Endothelial cell (in vitro differentiated cells): ENCODE results near the gene GOLGA8N. TPM values are rescaled to one million over a fixed set of nuclear protein-coding genes. Genes with fewer than 3 reads are reported as not detected.

Source experiments
- DNase-seq: peaks from one replicate; pipeline ENCODE4 v3.0.0; 2021; ENCODE audit warnings: low spot score
- H3K27ac Mint-ChIP-seq: one replicate; pipeline ENCODE4 v1.8.0; 2021; ENCODE audit warnings: mixed read lengths, inconsistent platforms; ENCODE audit not compliant: unreplicated experiment
- H3K27me3 Mint-ChIP-seq: one replicate; pipeline ENCODE4 v1.8.0; 2021; ENCODE audit warnings: mild to moderate bottlenecking, moderate library complexity, mixed read lengths, inconsistent platforms; ENCODE audit not compliant: unreplicated experiment
- H3K36me3 Mint-ChIP-seq: one replicate; pipeline ENCODE4 v1.8.0; 2021; ENCODE audit warnings: mild to moderate bottlenecking, low read depth, mixed read lengths, inconsistent platforms; ENCODE audit not compliant: unreplicated experiment
- H3K4me1 Mint-ChIP-seq: one replicate; pipeline ENCODE4 v1.8.0; 2021; ENCODE audit warnings: mild to moderate bottlenecking, mixed read lengths, inconsistent platforms; ENCODE audit not compliant: unreplicated experiment
- H3K4me3 Mint-ChIP-seq: one replicate; pipeline ENCODE4 v1.8.0; 2021; ENCODE audit warnings: mild to moderate bottlenecking, mixed read lengths, inconsistent platforms; ENCODE audit not compliant: unreplicated experiment
- H3K9me3 Mint-ChIP-seq: one replicate; pipeline ENCODE4 v1.8.0; 2021; ENCODE audit warnings: mixed read lengths, inconsistent platforms; ENCODE audit not compliant: unreplicated experiment
- CTCF ChIP-seq: fragments of 200-600 bp; sonication (generic); IDR thresholded peaks from one replicate; pipeline ENCODE4 v1.5.0; 2021; ENCODE audit warnings: antibody characterized with exemption; ENCODE audit not compliant: unreplicated experiment
- total RNA-seq: library from RNA; stranded (reverse); fragmentation: NEBNext Ultra II Directional; extraction: Animal tissue kit (Norgen Biotek cat#: 25700); gene quantifications from one replicate; pipeline ENCODE4 v1.2.1, GENCODE V29; 2021; ENCODE audit not compliant: unreplicated experiment

GOLGA8N gene
- total RNA-seq, 1 donor from 2014 or later: 2.3 TPM

- DNase-seq: no peak
- no peak for TF ChIP-seq CTCF
- H3K27me3 Mint-ChIP-seq: no peaks in the 10 kb centered on the region
- H3K4me3 Mint-ChIP-seq: no peak overlapping the region
- no peaks in the 10 kb centered on the region for H3K9me3 Mint-ChIP-seq
- peaks cover 13% of the 10 kb centered on the region for H3K4me1 Mint-ChIP-seq
- no peak overlapping the region for H3K27ac Mint-ChIP-seq
- H3K36me3 Mint-ChIP-seq: no peaks in the 10 kb centered on the region
Measured at GRCh38 chr15:32652178-32652577, 58.9 kb downstream of the GOLGA8N start.

- peaks cover 2% of the 10 kb centered on the region for H3K4me1 Mint-ChIP-seq
- H3K4me3 Mint-ChIP-seq: no peak overlapping the region
Measured at GRCh38 chr15:32656091-32656490, 62.8 kb downstream of the GOLGA8N start.

GRCh38 chr15:32656496-32656895 is 63.2 kb downstream of the GOLGA8N start:
- no peaks in the 10 kb centered on the region for H3K36me3 Mint-ChIP-seq
- TF ChIP-seq CTCF: no peak
- H3K9me3 Mint-ChIP-seq: no peaks in the 10 kb centered on the region
- DNase-seq: no peak
- H3K27me3 Mint-ChIP-seq: peaks cover 1% of the 10 kb centered on the region
- H3K27ac Mint-ChIP-seq: no peak overlapping the region
- no peak overlapping the region for H3K4me3 Mint-ChIP-seq
- H3K4me1 Mint-ChIP-seq: peaks cover 2% of the 10 kb centered on the region

More at GRCh38 chr15:32656091-32656490, 62.8 kb downstream of the GOLGA8N start:
- Mint-ChIP-seq H3K27ac (no peak overlapping the region), H3K9me3 (no peaks in the 10 kb centered on the region), H3K27me3 (peaks cover 1% of the 10 kb centered on the region), H3K36me3 (no peaks in the 10 kb centered on the region)
- no peak for TF ChIP-seq CTCF
- no peak for DNase-seq

Other genes with a start within 250 kb of the GOLGA8N start
- 0.31 TPM for gene GOLGA8K, start 190.2 kb upstream of the GOLGA8N start, total RNA-seq
- gene GOLGA8O, start 137.8 kb upstream of the GOLGA8N start, total RNA-seq: 0.46 TPM
- 19.7 TPM for gene ARHGAP11A, start 22.0 kb downstream of the GOLGA8N start, total RNA-seq
- gene SCG5, start 48.3 kb downstream of the GOLGA8N start, total RNA-seq: 15.6 TPM
- 0.44 TPM for gene GREM1, start 124.5 kb downstream of the GOLGA8N start, total RNA-seq